AG08396 (cell line): Measurements from ENCODE around the gene DCANP1.

ENCODE experiments used
- DNase-seq: peaks from one replicate; pipeline ENCODE4 v3.0.0; 2012; ENCODE audit warnings: low spot score, mixed read lengths

DCANP1 gene

DNA sequence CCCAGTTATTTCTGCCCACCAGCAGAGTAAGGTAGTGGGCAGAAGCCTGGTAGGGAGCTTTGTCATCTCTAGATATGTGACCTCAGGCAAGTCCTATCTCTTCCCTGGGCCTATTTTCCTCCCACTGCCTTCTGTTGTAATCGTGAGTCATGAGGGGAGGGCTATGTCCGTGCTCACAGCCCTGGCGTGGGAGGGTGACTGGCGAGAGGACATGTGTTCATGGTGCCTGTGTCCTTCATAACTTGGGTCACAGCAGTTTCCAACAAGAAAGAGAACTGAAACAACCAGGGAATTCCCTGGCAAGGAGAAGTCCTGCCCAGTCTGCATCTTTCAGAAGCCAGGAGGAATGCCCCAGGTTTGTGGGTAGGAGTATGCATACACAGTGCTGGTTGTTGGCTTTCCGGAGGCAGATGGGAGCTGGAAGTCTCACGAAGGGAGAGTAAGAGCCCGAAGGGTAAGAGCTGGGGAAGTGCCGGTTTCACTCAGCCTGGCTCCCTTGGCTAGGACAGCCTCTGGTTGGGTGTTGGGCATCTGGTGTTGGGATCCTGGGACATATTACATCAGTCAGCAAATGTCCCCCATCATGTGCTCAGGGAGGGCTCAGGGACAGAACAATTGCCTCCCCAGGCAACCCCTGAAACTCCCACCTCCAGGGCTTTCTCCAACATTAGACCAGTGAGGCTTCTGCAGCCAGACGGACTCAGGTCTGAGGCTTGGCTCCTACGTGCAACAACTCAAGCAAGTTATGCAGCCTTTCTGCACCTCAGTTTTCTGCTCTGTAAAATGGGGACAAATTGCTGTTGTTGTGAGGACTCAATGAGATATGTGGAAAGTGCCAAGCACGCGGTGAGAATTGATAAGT is 9.3 kb upstream of the DCANP1 start:
- peak; percentile 80 for DNase-seq

DNA sequence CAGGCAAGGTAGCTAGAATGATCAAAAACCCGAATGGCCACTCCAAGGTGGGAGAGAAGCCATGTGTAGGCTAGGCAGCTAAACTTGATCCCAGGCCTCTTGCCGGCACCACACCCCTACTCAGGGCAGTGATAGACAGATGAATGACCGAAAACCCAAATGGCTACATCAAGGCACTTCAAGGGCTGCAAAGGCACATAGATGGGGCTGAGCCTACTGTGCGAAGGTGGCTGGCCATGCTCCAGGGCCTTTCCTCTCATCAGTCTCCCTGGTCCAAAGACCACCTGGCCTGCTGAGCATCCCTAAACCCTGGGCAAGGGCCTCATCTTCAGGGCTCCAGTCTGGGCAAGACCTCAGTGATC is 8.7 kb upstream of the DCANP1 start:
- DNase-seq = no peak

DNA sequence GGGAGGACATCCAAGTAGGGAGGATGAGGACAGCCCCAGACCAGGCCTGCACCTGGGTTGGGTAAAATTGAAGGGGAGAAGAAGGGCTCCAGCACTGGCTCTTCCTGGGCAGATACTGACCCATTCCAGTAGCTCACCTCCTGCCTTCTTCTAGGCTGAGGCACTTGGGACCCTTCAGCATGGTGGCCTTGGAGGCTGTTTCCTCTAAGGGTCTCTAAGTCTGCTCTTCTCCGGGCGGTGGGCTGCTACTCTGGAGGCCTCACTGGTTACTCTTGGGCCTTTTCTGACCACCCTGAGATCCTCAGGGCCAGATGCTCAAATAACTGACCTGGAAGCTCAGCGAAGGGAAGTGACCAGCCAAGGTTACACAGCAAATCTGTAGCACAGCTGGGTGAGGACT is 7.8 kb upstream of the DCANP1 start:
- DNase-seq = no peak

DNA sequence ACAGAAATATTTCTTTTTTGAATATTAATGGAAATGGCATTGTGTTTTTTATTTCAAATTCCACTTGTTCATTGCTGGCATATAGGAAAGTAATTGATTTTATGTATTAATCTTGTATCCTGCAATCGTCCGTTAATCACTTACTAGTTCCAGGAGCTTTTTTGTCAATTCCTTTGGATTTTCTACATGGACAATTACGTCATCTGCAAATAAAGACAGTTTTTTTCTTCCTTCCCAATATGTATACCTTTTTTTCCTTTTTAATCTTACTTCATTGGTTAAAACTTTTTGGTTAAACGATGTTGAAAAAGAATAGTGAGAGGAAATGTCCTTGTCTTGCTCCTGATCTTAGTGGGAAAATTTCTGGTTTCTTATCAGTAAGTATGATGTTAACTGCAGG is 6.5 kb upstream of the DCANP1 start:
- DNase-seq = no peak

DNA sequence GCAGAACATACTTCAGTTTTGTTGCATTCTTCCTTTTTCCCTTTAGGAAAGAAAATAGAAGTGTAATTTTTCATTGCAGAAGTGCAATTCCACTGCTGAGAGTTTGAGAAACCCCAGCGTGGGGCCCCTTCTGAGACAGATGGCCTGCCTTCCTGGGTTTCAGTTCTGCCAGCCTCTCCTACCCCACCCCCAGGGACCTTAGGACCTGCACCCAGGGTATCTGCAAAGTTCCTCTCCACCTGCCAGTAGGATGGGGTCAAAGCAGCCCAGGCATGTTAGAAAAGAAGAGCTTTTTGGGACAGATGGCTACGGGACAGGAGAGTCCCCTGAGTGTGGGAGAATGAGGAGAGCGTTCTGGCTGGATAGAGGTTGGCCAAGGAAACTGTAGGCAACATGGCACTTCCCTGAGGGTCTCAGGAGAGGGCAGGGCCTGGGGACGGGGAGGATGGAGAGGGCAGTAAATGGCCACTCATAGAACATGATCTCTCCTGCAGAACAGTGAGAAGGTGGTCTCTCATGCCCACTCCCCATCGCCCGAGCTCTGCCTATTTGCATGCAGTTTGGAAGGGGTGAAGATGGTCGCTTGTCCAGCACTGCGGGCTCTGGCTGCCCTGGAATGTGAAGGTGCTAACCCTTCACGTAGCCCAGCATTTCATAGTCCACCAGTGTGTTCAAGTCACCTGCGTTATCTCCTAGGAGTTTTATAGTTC is 5.3 kb upstream of the DCANP1 start, which contains the start of gene TIFAB:
Gene TIFAB (minus strand): TSS at position 31 of the 710 bp plus-strand sequence. CDS start 2,412 bp downstream, outside the sequence.
- no peak for DNase-seq

DNA sequence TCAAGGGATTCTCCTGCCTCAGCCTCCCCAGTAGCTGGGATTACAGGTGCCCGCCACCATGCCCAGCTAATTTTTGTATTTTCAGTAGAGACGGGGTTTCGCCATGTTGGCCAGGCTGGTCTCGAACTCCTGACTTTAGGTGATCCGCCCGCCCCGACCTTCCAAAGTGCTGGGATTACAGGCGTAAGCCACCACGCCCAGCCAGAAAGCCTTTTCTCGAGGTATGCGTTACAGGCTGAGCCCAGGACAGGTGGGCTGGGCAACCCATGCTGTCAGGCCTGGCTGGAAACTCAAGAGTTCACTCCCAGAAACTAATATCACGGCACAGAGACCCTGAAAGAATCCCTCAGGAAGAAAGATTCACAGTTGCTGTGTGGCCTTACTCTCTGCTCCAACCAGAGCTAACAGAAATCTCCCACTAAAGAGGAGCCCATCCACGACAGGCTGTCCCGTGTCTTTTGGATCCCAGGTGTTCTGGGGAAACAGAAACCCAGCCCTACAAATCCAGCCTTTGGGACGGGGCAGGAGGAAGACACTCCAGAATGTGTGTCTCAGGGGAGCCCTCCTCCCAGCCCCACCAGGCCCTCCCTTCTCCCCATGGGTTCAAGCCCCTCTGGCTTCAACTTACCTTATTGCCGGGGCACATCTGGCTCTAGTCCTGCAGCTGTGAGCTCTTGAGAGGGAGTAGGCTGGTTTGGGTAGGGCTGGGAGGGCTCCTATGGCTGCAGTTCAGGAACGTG is 4.6 kb upstream of the DCANP1 start:
- no peak for DNase-seq

DNA sequence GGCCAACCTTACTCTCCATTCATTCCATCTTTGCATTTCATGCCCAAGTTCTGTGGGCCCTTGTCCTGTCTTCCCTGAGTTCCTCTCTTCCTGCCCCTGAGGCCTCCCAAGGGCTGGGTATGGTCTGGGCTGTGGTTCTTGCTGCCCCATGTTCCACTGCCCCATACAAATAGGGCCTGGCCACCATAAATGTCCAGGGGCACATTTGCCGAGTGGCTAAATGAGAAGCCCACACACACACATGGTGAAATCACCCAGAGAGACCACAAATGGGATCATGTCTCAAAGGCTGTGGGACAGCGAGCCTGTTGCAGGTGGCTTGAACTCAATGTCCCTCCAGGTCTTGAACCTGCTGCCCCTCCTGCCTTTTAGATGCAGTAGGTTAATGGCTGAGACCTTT is 3.8 kb upstream of the DCANP1 start:
- DNase-seq = no peak

DNA sequence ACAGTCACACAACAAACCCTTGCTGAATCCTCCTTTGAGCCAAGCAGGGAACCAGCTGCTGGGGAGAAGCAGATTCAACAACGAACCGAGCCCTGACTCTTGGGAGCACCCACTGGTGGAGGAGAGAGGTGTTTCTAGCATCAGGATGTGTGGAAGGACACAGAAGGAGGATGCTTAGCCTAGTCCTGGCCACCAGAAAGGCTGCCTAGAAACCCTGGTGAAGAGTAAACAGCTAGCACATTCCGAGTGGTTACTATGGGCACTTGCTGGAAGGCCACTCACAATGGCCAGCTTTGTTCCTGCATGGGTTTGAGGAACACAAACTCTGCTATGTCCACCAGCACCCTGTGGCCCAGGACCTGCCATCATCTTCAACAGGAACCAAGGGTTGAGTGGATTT is 3.2 kb upstream of the DCANP1 start:
- DNase-seq = no peak

DNA sequence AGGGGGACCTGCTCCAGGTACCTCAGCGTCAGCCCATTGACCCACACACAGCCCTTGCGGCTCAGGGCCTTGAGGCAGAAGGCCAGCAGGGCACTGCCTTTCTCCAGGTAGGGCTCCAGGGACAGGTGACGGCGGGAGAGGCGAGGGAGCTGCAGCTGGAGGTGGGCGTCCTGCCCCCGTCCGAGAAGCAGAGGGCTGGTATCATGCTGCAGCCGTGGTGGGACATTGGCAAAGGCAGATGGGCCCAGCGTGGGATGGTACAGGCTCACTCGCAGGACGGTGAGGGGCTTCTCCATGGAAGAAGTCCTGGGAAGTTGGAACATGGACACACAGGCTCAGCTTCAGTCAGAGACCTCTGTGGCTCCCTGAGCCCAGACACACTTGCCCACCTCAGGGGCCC is 2.5 kb upstream of the DCANP1 start:
- no peak for DNase-seq

DNA sequence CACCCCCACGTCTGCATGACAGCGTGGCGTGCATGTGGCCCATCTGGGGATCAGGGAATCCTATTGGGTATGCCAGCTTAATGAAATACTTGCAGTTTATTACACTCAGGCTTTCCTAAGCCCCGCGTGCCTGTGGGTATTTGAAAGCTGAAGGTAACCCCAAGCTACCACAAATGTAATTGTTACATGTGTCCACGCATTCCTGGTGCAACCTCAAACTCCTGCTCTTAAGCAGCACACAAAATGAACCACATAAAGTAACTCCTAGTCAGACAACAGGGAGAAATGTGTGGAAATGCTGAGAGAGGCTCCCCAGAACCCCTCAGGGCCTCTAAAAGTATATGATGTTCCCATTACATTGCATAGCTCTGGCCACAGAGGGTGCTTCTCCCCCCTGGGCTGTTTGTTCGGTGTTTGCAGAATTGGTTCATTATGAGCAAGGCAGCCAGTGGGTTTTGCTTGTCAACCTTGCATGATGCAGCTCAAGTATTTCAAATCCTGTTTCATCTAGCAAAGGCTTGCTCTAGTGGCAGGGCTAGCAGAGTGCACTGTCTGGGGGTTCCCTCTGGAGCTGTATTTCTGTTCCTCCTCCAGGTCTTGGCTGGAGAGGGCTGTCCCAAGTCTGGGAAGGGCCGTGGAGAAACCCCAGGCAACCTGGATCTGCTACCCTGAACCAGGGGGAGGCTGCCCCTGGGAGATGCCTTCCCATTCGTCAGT is 1.8 kb upstream of the DCANP1 start:
- DNase-seq = no peak

DNA sequence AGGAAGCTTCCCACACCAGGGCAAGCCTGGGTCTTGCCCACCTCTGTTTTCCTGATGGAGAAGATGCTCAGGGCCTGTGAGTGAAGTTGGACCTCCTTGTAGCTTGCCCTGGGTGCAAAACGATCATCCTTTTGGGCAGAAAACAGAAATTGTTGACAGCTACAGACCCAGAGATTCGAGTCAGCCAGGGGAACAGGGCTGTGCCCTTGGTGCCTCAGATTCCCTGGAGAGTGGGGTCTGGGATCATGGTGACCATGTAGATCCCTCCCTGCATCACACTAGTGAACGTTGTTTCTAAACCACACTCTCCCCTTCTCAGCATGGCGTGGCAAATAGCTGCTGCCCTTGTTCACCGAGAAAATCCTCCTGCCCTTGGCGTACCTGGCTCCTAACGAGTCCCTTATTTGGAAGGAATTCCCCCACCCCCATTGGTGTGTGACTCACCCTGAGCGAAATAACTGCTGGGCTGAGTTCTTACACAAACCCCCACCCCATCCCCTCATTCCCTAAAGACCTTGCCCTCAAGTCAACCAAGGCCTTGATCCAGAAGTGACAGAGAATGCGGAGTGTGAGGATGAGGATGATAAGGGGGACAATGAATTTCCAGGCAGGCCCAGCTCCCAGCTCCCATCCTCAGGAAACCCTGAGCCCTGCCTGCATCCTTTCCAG is 1.1 kb upstream of the DCANP1 start:
- no peak for DNase-seq

DNA sequence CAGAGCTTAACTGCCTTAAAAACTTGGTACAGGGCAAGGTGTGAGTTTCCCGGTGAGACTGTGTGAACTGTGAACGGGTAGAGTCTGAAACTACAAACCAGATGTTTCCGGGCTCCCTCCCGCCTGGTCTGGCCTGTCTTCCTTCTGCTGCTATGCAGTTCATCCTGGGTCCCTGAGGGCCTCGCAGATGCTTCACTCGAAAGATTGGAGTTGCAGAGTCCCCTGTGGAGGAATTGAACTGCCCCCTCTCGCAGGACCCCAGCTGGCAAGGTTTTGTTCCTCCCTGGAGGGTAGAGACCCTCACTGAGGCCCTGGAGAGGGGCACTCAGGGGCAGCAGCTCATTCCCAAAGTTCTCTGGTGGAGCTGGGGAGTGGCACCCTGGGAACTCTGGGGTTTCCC is 533 bp downstream of the DCANP1 start:
- DNase-seq = no peak

DNA sequence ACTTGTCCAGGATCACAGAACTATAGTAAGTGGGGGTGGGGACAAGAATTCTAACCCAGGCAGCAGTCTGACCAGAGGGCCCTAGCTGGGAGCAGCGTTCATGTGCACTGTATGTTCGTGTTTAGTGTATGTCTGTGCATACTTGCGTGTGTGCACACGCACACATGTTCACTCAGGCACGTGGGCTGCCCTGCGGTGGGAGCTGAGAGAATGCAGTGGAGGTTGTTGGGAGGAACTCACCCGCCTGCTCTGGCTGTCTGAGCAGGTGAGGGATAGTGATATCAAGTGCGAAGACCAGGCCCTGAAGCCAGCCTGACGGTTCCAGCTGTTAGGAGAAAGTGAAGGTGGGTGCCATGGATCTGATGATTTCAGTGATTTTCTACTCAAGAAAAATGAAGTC is 942 bp downstream of the DCANP1 start:
- no peak for DNase-seq

DNA sequence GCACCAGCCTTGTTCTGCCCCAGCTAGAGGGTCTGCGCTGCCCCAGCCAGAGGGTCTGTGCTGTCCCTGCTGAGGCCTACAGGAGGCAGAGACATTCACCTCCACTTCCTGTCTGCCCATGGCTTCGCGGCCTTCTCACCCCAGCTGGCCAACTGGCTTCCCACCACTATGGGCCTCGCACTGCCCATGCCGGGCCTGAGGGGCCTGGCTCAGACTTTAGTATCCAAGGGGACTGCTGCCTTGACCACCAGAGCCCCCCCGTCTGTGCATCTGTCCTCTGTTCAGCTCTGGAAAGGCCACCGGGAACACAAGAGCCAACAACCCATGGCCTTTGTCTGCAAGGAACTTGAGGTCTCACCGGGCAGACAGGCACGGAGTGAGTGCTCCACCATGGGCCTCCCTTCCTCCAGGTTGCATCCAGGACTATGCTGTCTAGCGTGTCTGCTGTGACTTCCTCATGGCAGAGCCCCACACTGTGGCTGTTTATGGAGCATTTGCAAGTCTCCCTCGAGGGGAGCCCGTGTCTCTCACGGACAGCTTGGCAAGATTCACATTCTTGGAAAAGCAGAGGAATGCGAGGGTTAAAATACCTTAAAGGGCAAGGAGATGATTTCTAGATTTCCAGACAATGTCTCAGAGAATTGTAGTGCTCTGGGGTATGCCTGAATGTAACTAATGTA is 1.7 kb downstream of the DCANP1 start:
- no peak for DNase-seq

DNA sequence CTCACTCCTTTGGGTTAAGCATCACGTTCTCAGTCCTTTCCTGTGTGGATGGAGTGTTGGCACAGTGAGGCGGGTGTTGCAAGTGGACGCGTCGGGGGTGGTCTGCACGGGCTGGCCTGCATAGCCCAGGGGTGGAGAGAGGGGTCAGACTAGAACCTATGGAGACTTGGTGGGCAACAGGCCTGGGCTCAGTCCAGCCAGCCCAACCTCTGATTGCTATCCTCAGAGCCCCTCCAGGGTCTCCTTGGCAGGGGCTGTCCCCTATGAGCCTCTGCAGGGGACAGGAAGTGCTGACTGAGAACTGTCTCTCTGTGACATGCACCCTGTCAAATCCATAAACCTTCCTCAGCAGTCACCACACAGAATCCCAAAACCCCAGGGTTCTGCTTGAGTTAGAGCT is 2.3 kb downstream of the DCANP1 start:
- DNase-seq = no peak

DNA sequence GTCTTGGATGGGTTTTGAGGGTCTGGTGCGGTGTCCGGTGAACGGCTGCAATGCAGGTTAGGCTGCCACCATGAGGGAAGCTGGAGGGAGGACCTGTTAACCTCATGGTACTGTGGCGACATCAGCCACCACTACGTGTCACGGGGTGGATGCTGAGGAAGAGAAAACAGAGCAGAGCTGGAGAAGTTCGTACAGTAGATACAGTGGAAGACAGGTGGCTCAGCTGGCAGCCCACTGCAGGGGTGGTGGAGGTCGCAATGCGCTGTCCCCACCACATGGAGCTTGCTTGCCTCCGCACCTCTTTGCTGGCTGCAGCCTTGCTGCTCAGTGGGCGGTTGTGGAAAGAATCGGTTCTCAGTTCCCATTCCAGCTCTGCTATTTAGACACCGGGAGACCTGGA is 2.8 kb downstream of the DCANP1 start:
- DNase-seq = no peak

DNA sequence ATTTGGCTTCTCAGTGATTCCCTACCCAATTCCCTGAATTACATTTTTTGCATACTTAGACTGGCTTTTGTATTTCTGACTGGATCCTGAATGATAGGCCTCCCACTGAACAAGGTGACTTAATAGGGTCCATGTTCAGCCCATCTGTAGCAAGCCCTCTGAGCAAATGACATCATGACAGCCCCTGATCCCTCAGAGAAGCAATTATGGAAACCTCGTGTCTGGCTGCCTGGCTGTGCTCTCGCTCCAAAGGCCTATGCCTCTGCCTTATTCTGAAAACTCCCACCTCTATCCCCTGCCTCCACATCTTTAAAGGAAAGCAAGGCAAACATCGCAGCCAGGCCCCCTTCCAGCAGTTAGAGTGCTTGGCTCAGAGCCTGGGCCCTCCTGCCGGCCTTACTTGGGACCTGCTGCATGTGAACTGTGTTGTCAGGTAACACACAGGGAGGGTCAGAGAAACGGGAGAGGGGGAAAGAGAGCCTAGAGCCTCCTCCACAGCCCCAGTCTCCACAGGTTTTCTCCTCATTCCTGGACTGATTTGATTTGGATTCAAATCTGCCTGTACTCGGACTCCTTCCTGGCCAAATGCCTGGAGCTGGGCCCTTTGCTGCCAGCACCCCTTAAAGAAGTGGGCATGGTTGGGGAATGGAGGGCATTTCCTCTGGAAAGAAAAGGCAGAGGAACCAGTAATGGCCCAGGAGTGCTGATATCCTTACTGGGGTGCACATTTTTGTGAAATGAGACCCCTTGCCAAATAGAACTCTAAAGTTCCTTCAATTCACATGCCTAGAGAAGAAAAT is 3.8 kb downstream of the DCANP1 start:
- no peak for DNase-seq

DNA sequence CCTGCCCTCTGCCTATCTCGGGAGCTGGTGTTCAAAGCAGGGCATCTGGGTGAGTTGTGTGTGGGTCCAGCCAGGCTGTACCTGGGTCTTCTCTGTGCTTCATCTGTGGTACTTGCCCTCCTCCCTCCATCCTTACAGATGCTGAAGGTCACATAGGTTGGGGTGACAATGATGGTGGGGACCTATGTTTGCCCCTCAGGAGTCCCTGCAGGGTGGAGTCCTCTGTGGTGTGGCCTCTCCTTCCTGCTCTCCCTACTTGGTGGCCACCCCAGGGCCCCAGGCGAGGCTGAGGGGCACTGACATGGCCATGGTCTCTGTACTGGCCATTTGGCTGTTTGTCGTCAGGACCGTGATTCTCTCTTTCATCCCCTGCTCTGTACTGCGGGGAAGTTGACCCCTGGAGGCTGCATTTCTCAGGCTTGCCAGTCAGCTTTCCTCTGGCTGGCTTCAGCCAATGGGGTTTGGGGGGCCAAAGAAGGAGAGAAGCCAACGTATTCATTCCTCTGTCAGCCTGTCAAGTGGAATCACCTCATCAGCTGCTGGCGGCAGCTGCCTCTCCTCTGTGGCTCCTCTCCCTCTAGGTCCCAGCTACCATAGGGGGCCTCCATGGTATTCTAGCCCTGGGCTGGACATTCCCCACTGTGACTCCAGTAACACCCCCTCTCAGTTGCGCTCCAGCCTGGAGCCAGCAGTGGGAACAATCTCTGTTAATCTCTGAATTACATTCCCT is 4.6 kb downstream of the DCANP1 start:
- no peak for DNase-seq

DNA sequence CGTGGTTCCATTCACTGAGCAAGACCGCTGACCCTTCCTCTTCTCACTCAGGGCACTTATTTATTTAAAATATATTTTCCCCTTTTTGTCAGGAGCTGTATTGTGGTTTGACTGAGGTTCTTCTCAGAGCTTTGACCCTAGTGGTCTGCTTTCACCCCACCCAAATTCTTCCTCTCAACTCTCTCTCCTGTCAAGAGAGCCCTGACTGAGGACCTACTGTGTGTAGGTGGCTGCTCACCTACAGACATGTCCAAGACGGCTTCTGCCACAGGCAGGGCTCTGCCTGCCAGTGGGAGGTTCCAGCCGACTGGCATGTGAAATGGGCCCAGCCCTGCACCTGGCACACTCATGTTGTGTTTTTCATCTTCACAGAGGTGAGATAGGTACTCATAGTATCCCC is 5.2 kb downstream of the DCANP1 start:
- no peak for DNase-seq
